Cardiac fibroblast (primary cell): Measurements from ENCODE around the gene MAP3K1.

Experiments used
- DNase-seq, 2 donors: peaks; one replicate each; pipeline versions ENCODE4 v3.0.0 to v3.0.0-alpha.2; 2010; ENCODE audit warnings: low read depth in 2 of 2
- H3K4me3 ChIP-seq, 2 donors: replicated peaks in 1 of 2; 1 replicate in 1 of 2; 2 replicates in 1 of 2; pipeline ENCODE4 v1.5.1; 2011; ENCODE audit warnings: low read depth in 2 of 2, low read length in 2 of 2, mild to moderate bottlenecking in 2 of 2, moderate library complexity in 1 of 2
- TF ChIP-seq, protein P1 (sequence below): IDR thresholded peaks from one replicate; pipeline ENCODE4 v1.5.1; 2011; ENCODE audit warnings: low read depth, mild to moderate bottlenecking, low read length, inconsistent platforms

The MAP3K1 gene

DNA sequence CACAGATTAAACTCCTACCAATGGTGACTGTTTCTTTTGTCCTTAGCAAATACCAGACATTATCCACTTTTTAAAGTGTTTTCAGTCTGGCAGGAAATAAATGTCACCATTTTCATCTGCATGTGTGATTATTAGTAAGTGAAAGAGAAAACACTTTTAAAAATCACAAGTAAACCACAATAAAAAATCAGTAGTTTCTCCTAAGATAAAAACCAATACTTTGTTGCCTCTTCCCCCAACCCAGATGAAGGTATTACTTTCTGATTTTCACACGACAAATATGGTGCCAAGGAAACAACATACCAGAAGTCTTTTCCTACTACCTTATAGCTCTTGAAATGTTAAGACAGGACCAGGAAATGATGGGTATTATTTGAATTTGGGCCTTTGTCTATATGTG is 11.5 kb upstream of the MAP3K1 start:
- H3K4me3 ChIP-seq: no peak overlapping the region
- no peak for DNase-seq
- TF ChIP-seq, protein P1, sequence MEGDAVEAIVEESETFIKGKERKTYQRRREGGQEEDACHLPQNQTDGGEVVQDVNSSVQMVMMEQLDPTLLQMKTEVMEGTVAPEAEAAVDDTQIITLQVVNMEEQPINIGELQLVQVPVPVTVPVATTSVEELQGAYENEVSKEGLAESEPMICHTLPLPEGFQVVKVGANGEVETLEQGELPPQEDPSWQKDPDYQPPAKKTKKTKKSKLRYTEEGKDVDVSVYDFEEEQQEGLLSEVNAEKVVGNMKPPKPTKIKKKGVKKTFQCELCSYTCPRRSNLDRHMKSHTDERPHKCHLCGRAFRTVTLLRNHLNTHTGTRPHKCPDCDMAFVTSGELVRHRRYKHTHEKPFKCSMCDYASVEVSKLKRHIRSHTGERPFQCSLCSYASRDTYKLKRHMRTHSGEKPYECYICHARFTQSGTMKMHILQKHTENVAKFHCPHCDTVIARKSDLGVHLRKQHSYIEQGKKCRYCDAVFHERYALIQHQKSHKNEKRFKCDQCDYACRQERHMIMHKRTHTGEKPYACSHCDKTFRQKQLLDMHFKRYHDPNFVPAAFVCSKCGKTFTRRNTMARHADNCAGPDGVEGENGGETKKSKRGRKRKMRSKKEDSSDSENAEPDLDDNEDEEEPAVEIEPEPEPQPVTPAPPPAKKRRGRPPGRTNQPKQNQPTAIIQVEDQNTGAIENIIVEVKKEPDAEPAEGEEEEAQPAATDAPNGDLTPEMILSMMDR: no peak

DNA sequence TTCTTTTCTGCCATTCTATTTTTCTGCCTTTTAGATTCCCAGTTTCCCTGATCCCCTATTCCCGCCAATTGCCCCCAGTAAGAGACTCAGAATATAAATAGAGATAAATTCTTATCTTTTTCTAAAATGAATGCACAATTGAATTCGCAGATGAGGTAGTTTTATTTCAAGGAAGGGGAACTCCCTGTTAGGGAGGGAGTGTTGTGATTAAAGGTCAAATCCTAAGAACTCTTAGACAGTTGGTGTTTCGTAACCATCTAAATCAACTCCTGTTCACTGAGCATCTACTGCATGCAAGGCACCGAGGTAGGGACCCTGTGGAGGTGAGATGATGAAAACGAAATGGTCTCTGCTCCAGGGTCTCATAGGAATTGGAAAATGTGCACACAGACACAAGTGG is 7.7 kb upstream of the MAP3K1 start:
- TF ChIP-seq, protein P1: no peak
- H3K4me3 ChIP-seq: no peak overlapping the region
- no peak for DNase-seq

DNA sequence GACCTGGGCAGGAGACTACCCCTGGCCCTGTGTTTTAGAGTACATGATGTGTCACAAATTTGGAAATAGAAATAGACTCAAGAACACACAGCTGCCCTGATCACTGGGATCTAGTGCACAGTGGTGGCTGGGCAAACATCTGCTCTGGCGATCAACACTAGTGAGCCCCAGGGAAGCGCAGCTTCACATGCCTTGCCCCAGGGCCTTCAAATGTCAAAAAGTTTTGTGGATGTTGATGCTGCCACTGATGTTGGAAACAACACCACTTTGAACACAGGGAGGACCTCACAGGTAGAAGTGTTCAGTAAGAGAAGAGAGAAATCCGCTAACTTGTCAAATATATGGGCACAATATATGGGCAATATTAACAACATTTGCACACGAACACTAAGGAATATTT is 7.1 kb upstream of the MAP3K1 start:
- no peak overlapping the region for H3K4me3 ChIP-seq
- DNase-seq: no peak
- TF ChIP-seq, protein P1: no peak

DNA sequence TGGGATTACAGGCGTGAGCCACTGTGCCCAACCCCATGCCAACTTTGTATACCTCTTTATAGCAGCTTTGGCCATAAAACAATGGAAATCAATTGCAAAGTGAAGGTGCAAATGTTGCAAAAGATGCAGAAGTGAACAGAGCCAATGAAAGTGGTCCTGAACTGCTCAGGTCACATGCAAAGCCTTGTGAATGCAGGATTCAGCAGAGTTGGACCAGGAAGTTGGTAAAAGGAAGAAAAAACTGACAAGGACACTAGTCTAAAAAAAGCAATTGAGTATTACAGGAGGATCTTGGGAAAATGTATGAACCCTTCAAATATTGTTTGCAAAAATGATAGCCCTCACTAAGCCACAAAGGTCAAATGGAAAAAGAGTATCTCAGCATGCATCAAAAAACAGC is 4.5 kb upstream of the MAP3K1 start:
- TF ChIP-seq, protein P1: no peak
- DNase-seq: no peak
- H3K4me3 ChIP-seq: no peak overlapping the region

DNA sequence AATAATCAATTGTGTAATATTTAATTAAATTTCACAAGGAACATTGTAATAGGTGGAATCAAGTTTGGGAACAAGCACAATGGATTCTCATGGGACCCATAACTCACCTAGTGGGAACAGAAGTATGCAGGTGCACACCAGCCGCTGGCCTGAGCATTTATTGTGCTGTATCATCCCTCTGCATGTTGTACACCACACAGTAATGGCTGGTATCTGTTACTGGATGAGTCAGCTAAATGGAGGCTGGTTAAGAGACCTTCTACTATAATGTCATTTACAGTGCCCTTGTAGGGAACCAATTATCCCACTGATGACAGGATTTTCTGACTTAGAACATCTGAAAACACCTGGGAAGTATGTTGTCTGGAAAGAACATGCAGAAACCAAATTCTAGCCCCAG is 3.2 kb upstream of the MAP3K1 start:
- TF ChIP-seq, protein P1: no peak
- H3K4me3 ChIP-seq: no peak overlapping the region
- DNase-seq: no peak

DNA sequence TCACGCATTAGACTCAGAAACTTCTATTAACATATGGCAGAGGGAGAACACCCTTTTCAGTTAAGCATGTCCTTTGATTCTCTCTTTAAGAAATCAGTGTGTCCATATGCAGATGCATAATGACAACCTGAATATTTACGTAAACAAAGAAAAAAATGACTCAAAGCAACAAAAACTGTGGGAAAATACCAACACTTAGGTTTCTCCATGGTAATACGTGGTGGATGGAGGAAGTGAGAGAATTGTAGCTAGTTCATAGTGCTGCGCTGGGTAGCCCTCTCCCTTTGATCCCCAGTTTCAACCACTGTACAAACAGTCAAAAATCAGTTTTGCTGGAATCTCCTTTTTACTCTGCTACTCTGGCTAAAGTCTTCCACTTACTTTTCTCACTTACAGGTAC is 2.0 kb upstream of the MAP3K1 start:
- no peak overlapping the region for H3K4me3 ChIP-seq
- DNase-seq: no peak
- TF ChIP-seq, protein P1: no peak

DNA sequence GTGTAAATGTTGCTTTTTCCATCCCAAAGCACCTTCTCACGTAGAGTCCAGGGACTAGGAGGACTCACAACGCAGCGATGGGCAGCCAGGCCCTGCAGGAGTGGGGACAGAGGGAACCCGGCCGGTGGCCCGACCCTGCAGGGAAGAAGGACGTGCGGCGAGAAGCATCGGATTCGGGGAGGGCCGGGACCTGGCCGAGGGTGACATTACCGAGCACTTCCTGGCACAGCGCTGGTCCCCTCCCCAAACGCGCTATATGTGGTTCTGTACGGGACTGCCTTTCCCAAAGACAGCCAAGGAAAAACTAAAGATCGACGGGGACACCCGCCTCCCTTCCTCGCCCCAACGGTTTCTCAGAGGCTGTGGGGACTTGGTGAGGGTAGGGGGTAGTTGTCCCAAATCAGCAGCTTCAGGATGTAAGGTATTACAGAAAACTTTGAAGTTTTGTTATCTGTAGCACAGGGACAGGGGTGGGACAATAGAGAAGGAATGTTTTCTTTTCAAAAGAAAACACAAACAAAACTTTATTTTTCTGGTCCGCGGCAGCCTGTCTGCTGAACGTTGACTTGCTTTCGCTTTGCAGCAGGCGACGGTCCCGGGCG is 887 bp upstream of the MAP3K1 start:
- TF ChIP-seq, protein P1: no peak
- peak overlapping the region; percentile 66 to 77 for H3K4me3 ChIP-seq
- peak in 1 of 2 donors; percentile 18 for DNase-seq
